Stimulated activated CD4-positive, alpha-beta T cell treated with anti-CD3 and anti-CD28 coated beads, Interleukin-15, amount 100 ng/mL, for 48 hours (primary cell): ENCODE data around the gene DNAL4.
A peak's percentile ranks its signal among the peaks of the same experiment; 100 is the strongest.
"Not testable (repeated sequence)": the region's sequence is repeated elsewhere in the genome, so short reads cannot be mapped to it uniquely, and the experiment has no call there.

Experiments
- DNase-seq, 2 donors: peaks; one replicate each; pipeline ENCODE4 v3.0.0-alpha.2; 2020; ENCODE audit warnings: low read depth in 2 of 2

Gene DNAL4

DNA sequence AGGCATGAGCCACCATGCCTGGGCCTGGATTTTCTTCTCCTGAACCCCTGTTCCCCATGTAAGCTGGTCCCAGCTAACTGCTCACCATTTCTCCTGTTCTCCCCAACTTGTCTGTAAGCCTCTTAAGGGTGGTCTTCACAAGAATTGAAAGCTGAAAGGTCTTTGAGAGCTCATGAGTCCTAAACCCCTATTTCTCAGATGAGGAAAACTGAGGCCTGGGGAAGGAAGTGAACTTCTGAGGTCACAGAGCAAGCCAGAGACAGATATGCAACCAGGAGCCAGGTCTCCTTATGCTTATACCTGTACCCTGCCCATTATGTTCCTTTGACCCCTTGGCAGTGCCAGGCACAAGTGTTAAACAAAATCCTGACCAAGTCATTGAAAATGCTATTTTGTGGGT lies 33.6 kb upstream of the DNAL4 start:
- DNase-seq = no peak

DNA sequence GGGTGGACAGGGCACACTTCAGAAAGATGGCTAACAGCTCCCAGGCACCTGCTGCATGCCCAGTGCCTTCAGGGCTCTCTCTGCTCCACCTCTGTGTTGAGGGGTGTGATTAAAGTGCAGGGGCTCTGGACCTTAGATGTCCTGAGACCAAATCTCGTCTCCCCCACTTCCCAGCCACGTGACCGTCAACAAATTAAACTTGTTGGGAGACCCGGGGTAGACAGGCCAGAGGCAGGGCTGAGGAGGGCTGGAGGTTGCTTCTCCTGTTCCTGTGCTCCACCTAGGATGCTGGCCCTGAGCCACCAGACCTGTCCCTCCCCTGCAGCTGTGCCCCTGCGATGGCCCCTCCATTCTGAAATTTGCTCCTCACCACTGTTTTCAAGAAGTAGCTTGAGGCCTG lies 32.9 kb upstream of the DNAL4 start:
- DNase-seq = no peak

DNA sequence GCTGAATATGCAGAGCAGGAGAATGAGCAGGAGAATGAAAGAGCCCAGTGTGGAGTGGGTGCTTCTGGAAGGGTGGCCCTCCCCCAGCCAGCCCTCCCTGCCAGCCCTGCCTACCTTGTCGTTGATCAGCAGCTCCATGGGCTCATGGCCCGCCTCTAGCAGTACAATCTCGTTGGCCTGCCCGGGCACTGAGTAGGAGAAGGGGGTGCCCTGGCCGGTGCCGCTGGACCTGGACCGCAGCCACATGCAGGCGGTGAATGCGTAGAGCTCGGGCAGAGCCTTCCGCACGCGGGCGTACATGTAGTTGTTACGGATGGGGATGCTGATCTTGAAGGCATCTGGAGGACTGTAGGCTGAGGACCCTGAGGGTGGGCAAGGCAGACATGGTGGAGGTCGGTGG lies 32.4 kb upstream of the DNAL4 start:
- DNase-seq = no peak

DNA sequence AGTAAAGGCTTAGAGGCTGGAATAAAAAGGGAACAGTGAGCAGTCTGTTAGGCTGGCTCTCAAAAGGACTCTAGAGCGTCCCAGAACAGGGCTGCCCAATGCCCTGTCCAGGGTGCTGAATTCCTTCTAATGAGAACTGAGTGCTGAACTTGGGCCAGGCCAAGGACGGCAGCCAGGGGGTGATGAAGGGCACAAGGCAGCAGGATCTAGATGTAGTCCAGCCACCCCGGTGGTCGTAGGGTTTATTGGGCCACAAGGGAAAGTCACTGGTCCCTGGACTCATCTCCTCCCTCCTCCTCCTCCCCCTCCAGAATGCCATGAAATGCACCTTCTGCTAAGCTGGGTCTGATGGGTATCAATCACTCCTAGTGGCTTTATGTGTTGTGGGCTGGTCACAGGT lies 30.6 kb upstream of the DNAL4 start:
- DNase-seq = peak in 1 of 2 donors; percentile 19

DNA sequence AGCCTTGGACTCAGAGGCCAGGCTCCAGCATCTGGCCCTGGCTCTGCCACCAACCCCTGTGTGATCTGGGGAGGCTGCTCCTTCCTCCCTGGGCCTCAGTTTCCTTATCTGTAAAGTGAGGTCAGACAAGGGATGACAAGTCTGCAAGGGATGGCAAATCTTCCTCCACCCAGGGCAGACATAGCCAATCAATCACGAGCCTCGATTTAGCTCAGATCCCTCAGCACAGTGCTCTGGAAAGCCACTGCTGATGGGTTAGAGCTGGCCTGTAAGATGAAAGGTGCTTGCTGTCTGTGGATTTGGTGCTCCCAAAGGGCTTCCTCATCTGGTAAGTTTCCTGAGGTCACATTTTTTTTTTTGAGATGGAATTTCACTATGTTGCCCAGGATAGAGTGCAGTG lies 29.7 kb upstream of the DNAL4 start:
- no peak for DNase-seq

- no peak for DNase-seq
Observed at GRCh38 chr22:38823076-38823475, 29.1 kb upstream of the DNAL4 start.

- no peak for DNase-seq
Observed at GRCh38 chr22:38820020-38820419, 26.1 kb upstream of the DNAL4 start.

- DNase-seq = no peak
Observed at GRCh38 chr22:38819387-38819940, 25.5 kb upstream of the DNAL4 start.

DNA sequence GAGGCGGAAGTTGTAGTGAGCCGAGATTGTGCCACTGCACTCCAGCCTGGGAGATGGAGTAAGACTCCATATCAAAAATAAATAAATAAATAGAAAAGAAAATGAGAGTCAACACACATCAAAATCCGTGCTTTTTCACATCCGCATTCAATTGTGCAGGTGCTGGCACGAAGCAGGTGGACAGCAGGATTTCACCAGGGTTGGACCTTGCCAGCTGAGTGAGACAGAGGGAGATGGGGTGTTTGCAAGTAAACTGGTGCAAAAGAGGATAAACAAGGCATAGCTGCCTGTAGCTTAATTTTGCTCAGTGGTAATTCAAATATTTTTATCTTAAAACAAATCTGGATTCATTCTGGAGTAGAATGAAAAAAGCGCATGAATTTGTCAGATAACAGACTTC lies 23.3 kb upstream of the DNAL4 start:
- DNase-seq = no peak

- no peak for DNase-seq
Observed at GRCh38 chr22:38815842-38816241, 21.9 kb upstream of the DNAL4 start.

GRCh38 chr22:38811241-38811640 lies 17.3 kb upstream of the DNAL4 start:
- no peak for DNase-seq

DNA sequence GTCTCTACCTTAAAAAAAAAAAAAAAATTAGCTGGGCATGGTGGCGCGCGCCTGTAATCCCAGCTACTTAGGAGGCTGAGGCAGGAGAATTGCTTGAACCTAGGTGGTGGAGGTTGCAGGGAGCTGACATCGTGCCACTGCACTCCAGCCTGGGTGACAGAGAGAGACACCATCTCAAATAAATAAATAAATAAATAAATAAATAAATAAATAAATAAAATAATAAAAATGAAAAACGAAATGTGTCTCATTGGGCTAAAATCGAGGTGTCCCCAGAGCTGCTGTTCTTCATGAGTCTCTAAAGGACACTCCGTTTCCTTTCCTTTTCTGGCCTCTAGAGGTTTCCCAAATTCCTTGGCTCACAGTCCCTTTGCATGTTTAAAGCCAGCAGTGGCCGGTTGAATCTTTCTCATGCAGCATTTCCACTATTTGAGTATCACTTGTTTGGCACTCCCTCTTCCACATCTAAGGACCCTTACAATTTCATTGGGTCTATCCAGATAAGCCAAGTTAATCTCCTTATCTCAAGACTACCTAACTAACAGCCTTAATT lies 11.2 kb upstream of the DNAL4 start:
- not testable (repeated sequence) for DNase-seq

DNA sequence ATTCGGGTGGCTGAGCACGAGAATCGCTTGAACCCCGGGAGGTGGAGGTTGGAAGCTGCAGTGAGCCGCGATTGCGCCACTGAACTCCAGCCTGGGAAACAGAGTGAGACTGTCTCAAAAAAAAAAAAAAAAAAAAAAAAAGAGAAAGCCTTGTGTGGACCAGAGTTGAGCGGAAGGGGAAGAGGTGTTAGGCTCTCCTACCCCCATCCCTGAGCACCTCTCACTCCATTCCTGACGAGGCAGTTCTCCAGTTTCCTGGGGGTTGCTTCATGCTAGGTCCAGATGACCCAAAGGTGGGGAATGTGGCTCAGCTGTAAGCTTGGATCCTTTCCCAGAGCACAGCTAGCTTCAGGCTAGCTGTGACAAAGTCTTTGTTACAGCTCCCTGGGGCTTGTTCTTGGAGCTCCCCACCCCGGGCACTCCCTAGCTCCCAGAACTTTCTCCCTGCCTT lies 8.8 kb upstream of the DNAL4 start:
- DNase-seq = no peak

DNA sequence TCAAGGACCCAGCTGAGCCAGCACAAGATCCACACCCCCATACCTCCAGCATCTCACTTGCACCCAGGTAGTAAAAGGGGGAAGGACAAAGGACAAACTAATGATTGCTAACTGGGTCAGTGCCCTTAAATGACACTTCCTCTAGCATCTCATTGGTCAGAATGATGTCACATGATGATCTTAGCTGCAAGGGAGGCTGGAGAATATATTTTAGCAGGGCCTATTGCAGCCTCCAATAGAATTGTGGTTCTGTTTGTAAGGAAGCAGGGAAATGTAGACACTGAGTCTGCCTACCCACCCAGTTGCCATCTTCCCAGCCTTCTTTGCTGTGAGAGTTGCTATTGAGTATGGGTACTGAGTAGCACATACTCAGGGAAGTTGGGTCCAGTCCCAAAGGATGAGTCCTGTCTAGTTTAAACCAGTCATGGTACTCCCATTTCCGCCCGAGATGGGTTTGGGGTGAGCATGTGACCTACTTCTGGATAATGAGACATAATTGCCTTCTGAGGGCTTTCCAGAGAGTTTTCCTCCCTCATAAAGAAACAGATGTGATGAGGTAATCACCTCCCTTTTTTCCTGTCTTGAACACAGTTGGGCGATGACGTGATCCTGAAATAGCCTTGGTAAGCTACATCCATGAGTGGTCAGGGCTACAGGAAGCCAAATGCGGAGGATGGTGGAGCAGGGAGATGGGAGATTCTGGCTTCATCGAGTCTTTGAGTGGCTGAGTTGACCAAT lies 5.5 kb upstream of the DNAL4 start:
- no peak for DNase-seq

GRCh38 chr22:38798496-38798895 lies 4.6 kb upstream of the DNAL4 start:
- DNase-seq = no peak

GRCh38 chr22:38796262-38796957 lies 2.5 kb upstream of the DNAL4 start:
- DNase-seq = no peak

DNA sequence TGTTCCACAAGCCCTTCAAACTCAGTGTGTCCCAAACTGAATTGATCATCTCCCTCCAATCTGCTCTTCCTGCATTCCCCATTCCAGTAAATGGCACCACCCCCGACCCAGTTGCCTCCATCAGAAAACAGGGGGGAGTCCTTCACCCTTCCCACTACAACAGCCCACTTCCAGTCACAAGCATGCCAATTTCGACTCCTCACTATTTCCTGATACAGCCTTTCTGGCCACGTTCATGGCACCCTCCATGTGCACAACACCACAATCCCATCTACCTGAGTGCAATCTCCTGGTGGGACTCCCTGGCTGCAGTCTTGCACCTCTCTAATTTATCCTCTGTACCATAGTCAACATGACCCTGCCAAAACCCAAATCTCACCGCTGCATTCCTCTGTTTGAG lies 1.6 kb upstream of the DNAL4 start:
- no peak for DNase-seq

DNA sequence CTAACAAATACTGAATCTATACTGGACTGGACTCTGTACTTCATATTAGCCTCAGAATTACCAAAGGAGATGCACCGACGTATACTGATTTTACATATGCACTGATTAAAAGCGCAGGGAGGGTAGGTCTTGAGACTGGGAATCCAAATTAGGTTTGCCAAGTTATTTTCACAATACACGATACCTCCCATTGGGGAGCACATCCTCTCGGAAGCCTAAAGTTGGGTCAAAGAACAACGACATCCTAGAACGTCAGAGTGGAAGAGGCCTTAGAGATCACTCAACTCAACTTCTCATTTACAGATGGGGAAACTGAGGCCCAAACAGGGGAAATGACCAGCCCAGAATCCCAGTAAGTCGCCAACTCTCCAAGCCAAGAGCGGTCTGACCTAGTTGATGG lies 626 bp downstream of the DNAL4 start:
- DNase-seq = no peak

- no peak for DNase-seq
Observed at GRCh38 chr22:38792833-38793232, 1.1 kb downstream of the DNAL4 start.

DNA sequence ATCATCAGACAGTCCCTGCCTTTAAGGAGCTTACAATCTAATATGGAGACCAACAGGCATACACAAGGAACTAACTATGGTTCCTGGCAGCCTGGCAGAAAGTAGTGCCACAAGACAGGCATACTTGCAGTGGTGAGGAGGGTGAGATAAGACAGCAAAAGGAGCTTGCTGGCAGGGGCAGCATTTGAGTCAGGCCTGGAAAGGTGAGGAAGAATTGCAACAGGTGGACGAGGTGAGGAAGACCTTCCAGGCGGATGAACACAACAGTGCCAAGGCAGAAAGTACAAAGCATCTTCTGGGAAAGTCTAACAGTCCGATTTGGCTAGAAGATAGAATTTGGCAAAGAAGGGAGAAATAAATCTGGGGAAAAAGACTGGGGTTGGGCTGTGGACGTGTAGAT lies 4.3 kb downstream of the DNAL4 start:
- DNase-seq = no peak

DNA sequence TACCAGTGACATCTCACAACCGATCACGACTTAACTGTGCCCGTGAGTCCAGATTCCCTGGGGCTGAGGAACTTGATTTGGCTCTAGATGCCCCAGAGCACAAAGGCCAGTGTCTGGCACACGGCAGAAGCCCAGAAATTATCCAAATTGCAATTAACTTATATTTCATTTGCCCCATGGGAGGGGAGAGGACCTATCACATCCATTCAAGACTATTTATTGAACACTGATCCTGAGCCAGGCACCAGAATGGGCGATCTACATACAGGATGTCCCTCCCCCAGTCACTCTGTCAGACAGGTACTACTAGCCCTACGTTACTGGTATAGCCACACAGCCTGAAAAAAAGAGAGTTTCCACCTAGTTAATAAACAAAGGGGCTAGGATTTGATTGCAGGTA lies 5.1 kb downstream of the DNAL4 start:
- DNase-seq = no peak

GRCh38 chr22:38788021-38788816 lies 5.7 kb downstream of the DNAL4 start:
- no peak for DNase-seq
